ENCODE results near the gene HEPH.

DNA sequence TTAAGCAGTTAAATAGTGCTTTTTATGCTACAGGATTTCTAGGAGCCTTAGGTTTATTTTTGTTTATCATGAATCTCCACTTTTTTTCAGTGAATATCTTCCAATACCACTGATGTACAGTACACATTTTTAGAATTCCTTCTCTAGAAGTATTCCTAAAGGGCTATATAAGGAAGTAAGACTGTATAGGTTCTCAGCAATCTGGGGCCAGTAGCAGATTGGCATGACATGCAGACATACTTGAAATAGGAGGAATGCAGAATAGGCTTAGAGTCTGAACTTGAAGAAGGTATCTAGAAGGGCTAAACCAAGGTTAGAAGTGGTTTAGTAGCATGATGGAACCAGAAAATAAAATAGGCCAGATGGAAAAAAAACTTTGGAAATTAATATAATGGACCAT is 29.8 kb downstream of the HEPH start:
- TF ChIP-seq, protein P1, sequence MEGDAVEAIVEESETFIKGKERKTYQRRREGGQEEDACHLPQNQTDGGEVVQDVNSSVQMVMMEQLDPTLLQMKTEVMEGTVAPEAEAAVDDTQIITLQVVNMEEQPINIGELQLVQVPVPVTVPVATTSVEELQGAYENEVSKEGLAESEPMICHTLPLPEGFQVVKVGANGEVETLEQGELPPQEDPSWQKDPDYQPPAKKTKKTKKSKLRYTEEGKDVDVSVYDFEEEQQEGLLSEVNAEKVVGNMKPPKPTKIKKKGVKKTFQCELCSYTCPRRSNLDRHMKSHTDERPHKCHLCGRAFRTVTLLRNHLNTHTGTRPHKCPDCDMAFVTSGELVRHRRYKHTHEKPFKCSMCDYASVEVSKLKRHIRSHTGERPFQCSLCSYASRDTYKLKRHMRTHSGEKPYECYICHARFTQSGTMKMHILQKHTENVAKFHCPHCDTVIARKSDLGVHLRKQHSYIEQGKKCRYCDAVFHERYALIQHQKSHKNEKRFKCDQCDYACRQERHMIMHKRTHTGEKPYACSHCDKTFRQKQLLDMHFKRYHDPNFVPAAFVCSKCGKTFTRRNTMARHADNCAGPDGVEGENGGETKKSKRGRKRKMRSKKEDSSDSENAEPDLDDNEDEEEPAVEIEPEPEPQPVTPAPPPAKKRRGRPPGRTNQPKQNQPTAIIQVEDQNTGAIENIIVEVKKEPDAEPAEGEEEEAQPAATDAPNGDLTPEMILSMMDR (conservative IDR thresholded peaks at IDR 0.05; ENCODE audit: low read depth, low read length), result no peak
- no peak for TF ChIP-seq EZH2 (IDR thresholded peaks at IDR 0.05; ENCODE audit: borderline replicate concordance, low read depth, low read length, poor library complexity, severe bottlenecking)

Data from A673 (cell line).